GM12878 (cell line): ENCODE data around the gene TSSC4.

ENCODE experiments used
- BRCA1 ChIP-seq: IDR thresholded peaks from 2 replicates; pipeline ENCODE4 v1.6.1; 2011; ENCODE audit warnings: low read depth, low read length, improper control_type of control experiment
- CREM ChIP-seq: IDR thresholded peaks from 2 replicates; pipeline ENCODE4 v1.6.1; 2014; ENCODE audit warnings: antibody characterized with exemption, low read depth
- CTCF ChIP-seq, 3 experiments: IDR thresholded peaks in 2 of 3; conservative IDR thresholded peaks in 1 of 3; 2 replicates each; pipeline ENCODE4 v1.5.1; 2011; ENCODE audit warnings: low read depth in 3 of 3, low read length in 3 of 3, mild to moderate bottlenecking in 3 of 3, control low read depth in 2 of 3, moderate library complexity in 2 of 3, inconsistent platforms in 1 of 3, mixed read lengths in 1 of 3; ENCODE audit not compliant: control insufficient read depth in 2 of 3, insufficient read depth in 1 of 3; ENCODE audit errors: extremely low read depth in 1 of 3
- EGR1 ChIP-seq, 2 experiments: IDR thresholded peaks; 1 replicate in 1 of 2; 2 replicates in 1 of 2; pipeline ENCODE4 v1.6.1; 2011 to 2012; ENCODE audit warnings: low read depth in 2 of 2, low read length in 2 of 2, borderline replicate concordance in 1 of 2, mild to moderate bottlenecking in 1 of 2, moderate library complexity in 1 of 2
- EZH2 ChIP-seq: IDR thresholded peaks from 2 replicates; pipeline ENCODE4 v1.6.1; 2012; ENCODE audit warnings: low read depth, mild to moderate bottlenecking, control low read depth, inconsistent platforms, low read length, borderline replicate concordance; ENCODE audit not compliant: control insufficient read depth
- GABPA ChIP-seq: IDR thresholded peaks from 2 replicates; pipeline ENCODE4 v1.6.1; 2014; ENCODE audit warnings: antibody characterized with exemption, low read depth, mild to moderate bottlenecking, inconsistent platforms
- NBN ChIP-seq: fragments of 450-650 bp; IDR thresholded peaks from 2 replicates; pipeline ENCODE4 v1.6.1; 2016
- POLR2AphosphoS5 ChIP-seq: IDR thresholded peaks from 2 replicates; pipeline ENCODE4 v1.6.1; 2011; ENCODE audit warnings: mild to moderate bottlenecking, low read length, inconsistent platforms
- RCOR1 ChIP-seq: conservative IDR thresholded peaks from 2 replicates; pipeline ENCODE4 v1.6.1; 2012; ENCODE audit warnings: low read depth, low read length, improper control_type of control experiment
- YY1 ChIP-seq: IDR thresholded peaks from 2 replicates; pipeline ENCODE4 v1.6.1; 2011; ENCODE audit warnings: low read depth, mild to moderate bottlenecking, low read length
- TF ChIP-seq, protein P1 (sequence below): fragments of 450-650 bp; IDR thresholded peaks from 2 replicates; pipeline ENCODE4 v1.6.1; 2018; ENCODE audit warnings: mild to moderate bottlenecking, low read depth, moderate library complexity; ENCODE audit not compliant: partially characterized antibody

- TF ChIP-seq, protein P1, sequence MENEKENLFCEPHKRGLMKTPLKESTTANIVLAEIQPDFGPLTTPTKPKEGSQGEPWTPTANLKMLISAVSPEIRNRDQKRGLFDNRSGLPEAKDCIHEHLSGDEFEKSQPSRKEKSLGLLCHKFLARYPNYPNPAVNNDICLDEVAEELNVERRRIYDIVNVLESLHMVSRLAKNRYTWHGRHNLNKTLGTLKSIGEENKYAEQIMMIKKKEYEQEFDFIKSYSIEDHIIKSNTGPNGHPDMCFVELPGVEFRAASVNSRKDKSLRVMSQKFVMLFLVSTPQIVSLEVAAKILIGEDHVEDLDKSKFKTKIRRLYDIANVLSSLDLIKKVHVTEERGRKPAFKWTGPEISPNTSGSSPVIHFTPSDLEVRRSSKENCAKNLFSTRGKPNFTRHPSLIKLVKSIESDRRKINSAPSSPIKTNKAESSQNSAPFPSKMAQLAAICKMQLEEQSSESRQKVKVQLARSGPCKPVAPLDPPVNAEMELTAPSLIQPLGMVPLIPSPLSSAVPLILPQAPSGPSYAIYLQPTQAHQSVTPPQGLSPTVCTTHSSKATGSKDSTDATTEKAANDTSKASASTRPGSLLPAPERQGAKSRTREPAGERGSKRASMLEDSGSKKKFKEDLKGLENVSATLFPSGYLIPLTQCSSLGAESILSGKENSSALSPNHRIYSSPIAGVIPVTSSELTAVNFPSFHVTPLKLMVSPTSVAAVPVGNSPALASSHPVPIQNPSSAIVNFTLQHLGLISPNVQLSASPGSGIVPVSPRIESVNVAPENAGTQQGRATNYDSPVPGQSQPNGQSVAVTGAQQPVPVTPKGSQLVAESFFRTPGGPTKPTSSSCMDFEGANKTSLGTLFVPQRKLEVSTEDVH, result no peak
- no peak for TF ChIP-seq GABPA
- TF ChIP-seq CTCF (IDR thresholded peaks at IDR 0.05 in 2 of 3, conservative IDR thresholded peaks at IDR 0.05 in 1 of 3; ENCODE audit: control insufficient read depth in 2 of 3, extremely low read depth in 1 of 3, insufficient read depth in 1 of 3, low read depth in 3 of 3, low read length in 3 of 3), result no peak
- 0 out of 3 replicates have a peak, but pooled peaks of 1 of the 2 experiments have one; percentile 1 for TF ChIP-seq EGR1 (IDR thresholded peaks at IDR 0.05; ENCODE audit: borderline replicate concordance in 1 of 2, low read depth in 2 of 2, low read length in 2 of 2)
- TF ChIP-seq NBN, result no peak
- TF ChIP-seq RCOR1, result no peak
- no peak for TF ChIP-seq POLR2AphosphoS5
- TF ChIP-seq BRCA1, result no peak
- 0 out of 2 replicates have a peak, but pooled peaks have one; percentile 92 for TF ChIP-seq YY1
- no peak for TF ChIP-seq CREM
- no peak for TF ChIP-seq EZH2
These were observed 349 bp downstream of the TSSC4 start for GRCh38 chr11:2400762-2401435.
